AG04450 (cell line): ENCODE data around the gene NOTCH2NLA. TPM values are rescaled to one million over a fixed set of nuclear protein-coding genes. Genes with fewer than 3 reads are reported as not detected.
"Not testable (repeated sequence)": the region's sequence is repeated elsewhere in the genome, so short reads cannot be mapped to it uniquely, and the experiment has no call there.

Experiments
- CTCF ChIA-PET: fragments of 300-600, 350-600 bp; formaldehyde crosslinking; extraction: SDS; loops from one replicate; lab custom pipeline; 2022; ENCODE audit warnings: antibody characterized with exemption, inconsistent platforms; lab: Charles Lee
- POLR2A ChIA-PET: fragments of 350-600 bp; formaldehyde crosslinking; extraction: SDS; loops from one replicate; lab custom pipeline; 2021; ENCODE audit warnings: antibody characterized with exemption, inconsistent platforms; lab: Yijun Ruan, JAX
- DNase-seq: peaks from one replicate; pipeline ENCODE4 v3.0.0-alpha.2; 2011; ENCODE audit warnings: low read depth, low spot score
- H3K27ac ChIP-seq: one replicate; pipeline ENCODE4 v1.5.1; 2012; ENCODE audit warnings: low read depth, low read length, control low read depth
- H3K27me3 ChIP-seq: one replicate; pipeline ENCODE4 v1.6.0; 2012; ENCODE audit warnings: low read length; ENCODE audit not compliant: control insufficient read depth, insufficient read depth
- H3K4me3 ChIP-seq: 2 replicates; pipeline ENCODE4 v1.5.1; 2011; ENCODE audit warnings: mild to moderate bottlenecking, low read depth, low read length, control low read depth
- H3K9me3 ChIP-seq: 2 replicates; pipeline ENCODE4 v1.5.1; 2012; ENCODE audit warnings: low read length; ENCODE audit not compliant: control insufficient read depth, insufficient read depth
- polyA plus RNA-seq: library from polyadenylated mRNA; depleted of rRNA; stranded (reverse); fragments of >200 nt; gene quantifications from 2 replicates; pipeline ENCODE4 v1.2.3, GENCODE V29; 2011

The NOTCH2NLA gene
- polyA plus RNA-seq, 1 experiment = 33.5 TPM

- H3K27ac ChIP-seq, H3K4me3 ChIP-seq, H3K27me3 ChIP-seq, CTCF ChIA-PET, POLR2A ChIA-PET, H3K9me3 ChIP-seq, DNase-seq: not testable (repeated sequence)
These were observed 29.3 kb upstream of the NOTCH2NLA start for GRCh38 chr1:146257992-146258552.

- H3K4me3 ChIP-seq, CTCF ChIA-PET, H3K27ac ChIP-seq, POLR2A ChIA-PET, DNase-seq, H3K9me3 ChIP-seq, H3K27me3 ChIP-seq: not testable (repeated sequence)
These were observed 25.9 kb upstream of the NOTCH2NLA start for GRCh38 chr1:146254569-146255197.

DNA sequence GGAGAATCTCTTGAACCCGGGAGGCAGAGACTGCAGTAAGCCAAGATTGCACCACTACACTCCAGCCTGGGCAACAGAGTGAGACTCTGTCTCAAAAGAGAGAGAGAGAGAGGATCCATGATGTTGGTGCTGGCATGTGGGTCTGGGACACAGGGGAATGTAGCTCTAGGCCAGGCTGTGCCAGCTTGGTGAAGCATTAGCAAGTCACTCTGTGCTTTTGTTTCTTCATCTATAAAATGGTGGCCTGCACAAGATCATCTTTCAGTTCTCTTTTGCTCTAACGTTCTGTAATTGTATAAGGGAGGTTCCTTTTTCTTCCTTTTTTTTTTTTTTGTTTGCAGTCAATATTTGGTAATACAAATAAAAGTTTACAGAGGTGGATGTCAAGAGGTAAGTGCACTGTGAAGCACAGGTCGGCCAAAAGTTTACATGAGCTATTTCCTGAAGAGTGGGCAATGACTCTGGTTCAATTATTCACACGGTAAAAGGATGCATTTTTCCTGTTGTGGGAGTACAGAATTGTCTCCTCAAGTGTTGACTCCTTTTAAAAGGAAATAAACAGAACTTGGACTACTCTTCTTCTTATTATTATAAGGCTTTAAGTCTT, 24.5 kb upstream of the NOTCH2NLA start:
- POLR2A ChIA-PET, CTCF ChIA-PET, H3K27me3 ChIP-seq, H3K27ac ChIP-seq, H3K4me3 ChIP-seq, H3K9me3 ChIP-seq, DNase-seq: not testable (repeated sequence)

- H3K4me3 ChIP-seq, CTCF ChIA-PET, POLR2A ChIA-PET, H3K9me3 ChIP-seq, H3K27ac ChIP-seq, DNase-seq, H3K27me3 ChIP-seq: not testable (repeated sequence)
These were observed 22.7 kb upstream of the NOTCH2NLA start for GRCh38 chr1:146251523-146251922.

GRCh38 chr1:146248643-146249042, 19.8 kb upstream of the NOTCH2NLA start:
- H3K27me3 ChIP-seq, POLR2A ChIA-PET, CTCF ChIA-PET, DNase-seq, H3K4me3 ChIP-seq, H3K9me3 ChIP-seq, H3K27ac ChIP-seq: not testable (repeated sequence)

- H3K9me3 ChIP-seq, H3K27ac ChIP-seq, H3K27me3 ChIP-seq, H3K4me3 ChIP-seq, POLR2A ChIA-PET, CTCF ChIA-PET, DNase-seq: not testable (repeated sequence)
These were observed 7.8 kb upstream of the NOTCH2NLA start for GRCh38 chr1:146236626-146237025.

GRCh38 chr1:146236026-146236601, 7.3 kb upstream of the NOTCH2NLA start:
- CTCF ChIA-PET, POLR2A ChIA-PET: not testable (repeated sequence)

GRCh38 chr1:146228144-146228682, 608 bp downstream of the NOTCH2NLA start:
- POLR2A ChIA-PET, DNase-seq, H3K27me3 ChIP-seq, H3K9me3 ChIP-seq, CTCF ChIA-PET, H3K27ac ChIP-seq: not testable (repeated sequence)
- peak overlapping the region; percentile 56 for H3K4me3 ChIP-seq

More at GRCh38 chr1:146236026-146236601, 7.3 kb upstream of the NOTCH2NLA start:
- not testable (repeated sequence) for H3K27ac ChIP-seq, DNase-seq, H3K4me3 ChIP-seq, H3K9me3 ChIP-seq, H3K27me3 ChIP-seq

- H3K27ac ChIP-seq, H3K9me3 ChIP-seq, CTCF ChIA-PET, H3K4me3 ChIP-seq, H3K27me3 ChIP-seq, POLR2A ChIA-PET, DNase-seq: not testable (repeated sequence)
These were observed 54.3 kb downstream of the NOTCH2NLA start for GRCh38 chr1:146174531-146174930.

- POLR2A ChIA-PET, CTCF ChIA-PET, H3K27me3 ChIP-seq, H3K9me3 ChIP-seq, DNase-seq, H3K27ac ChIP-seq, H3K4me3 ChIP-seq: not testable (repeated sequence)
These were observed 61.1 kb downstream of the NOTCH2NLA start for GRCh38 chr1:146167740-146168139.

GRCh38 chr1:146167273-146167672, 61.5 kb downstream of the NOTCH2NLA start:
- H3K4me3 ChIP-seq, POLR2A ChIA-PET, CTCF ChIA-PET, H3K9me3 ChIP-seq, H3K27me3 ChIP-seq, H3K27ac ChIP-seq, DNase-seq: not testable (repeated sequence)

GRCh38 chr1:146144465-146144864, 84.4 kb downstream of the NOTCH2NLA start, which contains the start of gene NBPF10:
Gene NBPF10, minus strand, starts transcription at chr1:146144804. Its CDS starts 35 bp downstream, at chr1:146144769.
- H3K4me3 ChIP-seq, H3K9me3 ChIP-seq, H3K27me3 ChIP-seq, DNase-seq, H3K27ac ChIP-seq, POLR2A ChIA-PET, CTCF ChIA-PET: not testable (repeated sequence)
